GM21825 (cell line): ENCODE data around the gene TAS2R14.

Source experiments
- ATAC-seq: cut with Tn5 transposase; IDR thresholded peaks from one replicate; pipeline ENCODE4 v1.9.1; 2021; ENCODE audit warnings: mild to moderate bottlenecking, moderate library complexity; ENCODE audit not compliant: unreplicated experiment

Gene TAS2R14, protein sequence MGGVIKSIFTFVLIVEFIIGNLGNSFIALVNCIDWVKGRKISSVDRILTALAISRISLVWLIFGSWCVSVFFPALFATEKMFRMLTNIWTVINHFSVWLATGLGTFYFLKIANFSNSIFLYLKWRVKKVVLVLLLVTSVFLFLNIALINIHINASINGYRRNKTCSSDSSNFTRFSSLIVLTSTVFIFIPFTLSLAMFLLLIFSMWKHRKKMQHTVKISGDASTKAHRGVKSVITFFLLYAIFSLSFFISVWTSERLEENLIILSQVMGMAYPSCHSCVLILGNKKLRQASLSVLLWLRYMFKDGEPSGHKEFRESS

DNA sequence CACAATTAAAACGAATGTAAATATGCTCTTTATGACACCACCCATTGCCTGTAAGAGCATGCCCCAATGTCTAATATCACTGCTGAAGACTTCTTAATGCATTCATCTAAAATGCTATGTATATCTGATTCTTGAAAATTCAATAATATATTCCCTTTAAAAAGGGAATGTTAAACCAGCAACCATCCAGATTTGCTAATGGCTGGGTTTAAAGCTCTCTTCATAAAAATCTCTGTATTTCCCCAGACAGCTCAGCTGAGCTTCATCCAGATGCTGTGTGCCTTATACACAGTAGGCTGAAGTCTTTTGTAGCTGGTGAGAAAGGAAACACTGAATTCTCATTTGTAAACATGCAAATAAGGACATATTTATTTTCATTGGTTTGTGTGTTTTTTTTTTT lies at the start of gene TAS2R14:
Gene TAS2R14 (minus strand): TSS at position 101 of the 400 bp plus-strand sequence. CDS start 56 bp downstream, at position 45.
- no peak for ATAC-seq

- ATAC-seq: no peak
Measured at GRCh38 chr12:10986812-10987211, 47.7 kb upstream of the TAS2R14 start, which contains the start of gene TAS2R50. Gene TAS2R50, minus strand, starts transcription at chr12:10986912. Its CDS starts 52 bp downstream, at chr12:10986860.

DNA sequence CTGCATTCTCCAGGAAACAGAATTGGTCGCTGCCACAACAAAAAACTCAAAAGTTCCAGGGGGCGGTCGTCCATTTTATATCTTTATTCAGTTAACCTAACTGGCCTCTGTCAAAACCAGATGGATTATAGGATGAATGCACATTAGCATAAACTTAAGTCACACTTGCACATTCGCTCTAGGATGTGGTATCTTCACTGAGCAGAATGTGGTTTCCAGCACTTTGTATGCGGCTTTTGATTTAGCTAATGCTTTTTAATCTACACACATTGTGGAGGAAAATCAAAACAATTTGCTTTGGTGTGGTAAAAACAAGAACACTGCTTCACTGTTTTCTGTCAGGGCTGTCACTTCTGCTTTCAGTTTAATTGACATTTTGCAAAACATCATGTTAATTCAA lies 43.2 kb upstream of the TAS2R14 start:
- no peak for ATAC-seq

GRCh38 chr12:10974965-10975364 lies 35.9 kb upstream of the TAS2R14 start:
- ATAC-seq: no peak

DNA sequence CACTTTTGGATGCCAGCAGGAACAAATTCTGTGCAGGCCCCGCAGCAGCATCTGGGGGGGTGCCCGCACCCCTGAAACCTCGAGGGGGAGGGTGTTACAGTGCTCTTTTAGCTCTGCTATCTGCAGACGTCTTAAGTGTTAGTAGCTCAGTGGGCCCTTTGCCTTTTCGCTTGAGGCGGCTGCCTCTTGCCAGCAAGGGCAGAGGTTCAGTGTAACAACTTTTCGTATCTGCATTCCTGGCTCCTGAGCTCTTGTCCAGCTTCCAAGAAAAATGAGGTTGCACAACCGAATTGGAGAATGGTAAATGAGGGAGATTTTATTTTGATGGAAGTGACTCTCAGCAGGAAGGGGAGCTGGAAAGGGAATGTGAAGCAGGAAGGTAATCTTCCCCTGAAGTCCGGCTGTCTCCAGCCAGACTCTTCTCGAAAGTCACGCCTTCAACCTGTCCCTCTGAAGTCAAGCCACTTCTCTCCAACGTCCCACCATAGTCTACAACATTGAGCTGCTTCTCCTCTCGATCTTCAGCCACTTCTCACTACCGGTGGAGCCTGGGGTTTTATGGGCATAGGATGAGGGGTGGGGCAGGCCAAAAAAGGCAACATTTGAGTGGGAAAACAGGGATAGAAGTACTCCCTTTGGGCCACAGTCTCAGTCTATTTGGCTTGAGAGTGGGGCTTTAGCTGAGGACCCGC lies 29.8 kb upstream of the TAS2R14 start:
- ATAC-seq: no peak

DNA sequence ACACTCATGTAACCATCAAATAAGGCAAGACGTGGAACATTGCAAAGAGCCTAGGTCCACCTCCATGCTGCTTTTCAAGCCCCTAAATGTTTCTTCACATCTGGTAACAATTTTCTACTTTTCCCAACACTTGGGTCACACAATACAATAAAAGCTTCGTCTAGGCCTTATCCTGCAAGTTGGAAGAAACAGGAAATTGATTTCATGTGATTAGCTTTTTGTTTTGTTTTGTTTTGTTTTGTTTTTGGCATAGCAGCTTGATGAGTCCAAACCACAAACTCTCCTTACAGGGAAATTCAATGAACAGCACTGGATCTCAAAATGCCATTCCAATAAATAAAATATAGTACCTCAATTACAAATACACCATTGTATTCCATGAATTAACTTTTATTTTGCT lies 28.3 kb upstream of the TAS2R14 start:
- ATAC-seq: no peak

DNA sequence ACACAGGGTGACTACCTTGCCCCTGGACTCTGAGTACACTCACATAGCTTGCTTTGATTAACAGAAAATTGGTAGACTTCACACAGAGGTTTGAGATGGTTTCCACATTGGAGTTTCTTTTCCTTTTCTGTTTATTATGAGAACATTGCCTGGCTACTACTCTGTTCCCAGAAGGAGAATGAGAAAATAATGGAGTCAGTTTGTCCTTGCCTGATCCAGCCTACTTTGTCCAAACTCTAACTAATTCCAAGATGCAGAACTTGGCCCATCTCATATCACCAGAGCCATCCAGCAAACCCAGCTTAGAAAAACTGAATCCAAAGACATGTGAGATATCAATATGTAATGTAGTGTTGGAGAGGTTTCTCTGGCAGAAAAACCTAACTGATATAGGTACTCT lies 27.3 kb upstream of the TAS2R14 start:
- ATAC-seq: no peak

- ATAC-seq: no peak
Measured at GRCh38 chr12:10965476-10965875, 26.4 kb upstream of the TAS2R14 start.

DNA sequence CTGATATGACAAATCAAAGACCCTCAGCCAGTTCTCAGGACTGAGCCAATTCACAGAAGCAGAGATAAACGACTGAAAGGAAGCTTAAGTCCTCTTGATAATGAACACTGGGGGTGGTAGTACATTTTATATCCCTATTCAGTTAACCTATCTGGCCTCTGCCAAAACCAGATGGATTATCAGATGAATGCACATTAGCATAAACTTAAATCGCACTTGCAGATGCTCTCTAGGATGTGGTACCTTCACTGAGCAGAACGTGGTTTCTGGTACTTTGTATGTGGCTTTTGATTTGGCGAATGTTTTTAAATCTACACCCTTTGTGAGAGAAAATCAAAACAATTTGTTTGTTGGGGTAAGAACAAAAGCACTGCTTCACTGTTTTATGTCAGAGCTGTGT lies 21.1 kb upstream of the TAS2R14 start:
- no peak for ATAC-seq

- ATAC-seq: no peak
Measured at GRCh38 chr12:10959804-10960203, 20.7 kb upstream of the TAS2R14 start.

GRCh38 chr12:10957741-10958140 lies 18.7 kb upstream of the TAS2R14 start:
- ATAC-seq: no peak

DNA sequence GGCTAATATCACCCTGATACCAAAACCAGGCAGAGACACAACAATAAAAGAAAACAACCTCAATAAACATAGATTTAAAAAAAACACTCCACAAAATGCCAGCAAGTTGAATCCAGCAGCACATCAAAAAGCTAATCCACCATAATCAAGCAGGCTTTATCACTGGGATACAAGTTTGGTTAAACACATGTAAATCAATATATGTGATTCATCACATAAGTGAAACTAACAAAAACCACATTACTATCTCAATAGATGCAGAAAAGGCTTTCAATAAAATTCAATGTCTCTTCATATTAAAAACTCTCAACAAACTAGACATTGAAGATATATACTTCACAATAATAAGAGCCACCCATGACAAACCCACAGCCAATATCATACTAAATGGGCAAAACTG lies 17.0 kb upstream of the TAS2R14 start:
- no peak for ATAC-seq

DNA sequence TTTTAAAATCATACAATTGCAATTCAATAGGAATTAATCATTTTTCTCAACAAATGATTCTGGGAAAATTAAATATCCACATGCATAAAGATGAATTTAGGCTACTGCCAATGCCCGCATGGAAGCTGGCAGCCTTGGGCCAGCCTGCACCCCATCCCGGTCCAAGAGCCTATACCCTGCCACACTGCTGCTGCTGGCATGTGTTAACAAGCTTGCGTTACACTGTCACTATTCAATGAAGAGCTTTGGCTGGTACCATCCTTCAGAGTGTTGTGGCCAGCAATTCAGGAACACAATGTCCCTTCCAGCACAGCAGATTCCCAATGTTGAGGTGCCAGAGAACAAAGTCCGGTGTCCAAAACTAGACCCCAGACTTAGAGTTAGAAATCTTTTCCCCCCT lies 13.6 kb upstream of the TAS2R14 start:
- no peak for ATAC-seq

DNA sequence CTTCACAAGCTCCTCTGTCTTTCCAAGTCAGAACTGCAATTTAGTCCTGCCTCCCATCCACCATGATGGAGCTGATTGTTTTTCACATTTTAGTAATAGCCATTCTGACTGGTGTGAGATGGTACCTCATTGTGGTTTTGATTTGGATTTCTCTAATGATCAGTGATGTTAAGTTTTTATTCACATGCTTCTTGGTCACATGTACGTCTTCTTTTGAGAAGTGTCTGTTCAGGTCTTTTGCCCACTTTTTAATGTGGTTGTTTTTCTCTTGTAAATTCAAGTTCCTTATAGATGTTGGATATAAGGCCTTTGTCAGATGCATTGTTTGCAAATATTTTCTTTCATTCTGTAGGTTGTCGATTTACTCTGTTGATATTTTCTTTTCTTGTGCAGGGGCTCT lies 4.1 kb upstream of the TAS2R14 start:
- ATAC-seq: no peak

GRCh38 chr12:10941916-10942607 lies 3.0 kb upstream of the TAS2R14 start:
- ATAC-seq: no peak

DNA sequence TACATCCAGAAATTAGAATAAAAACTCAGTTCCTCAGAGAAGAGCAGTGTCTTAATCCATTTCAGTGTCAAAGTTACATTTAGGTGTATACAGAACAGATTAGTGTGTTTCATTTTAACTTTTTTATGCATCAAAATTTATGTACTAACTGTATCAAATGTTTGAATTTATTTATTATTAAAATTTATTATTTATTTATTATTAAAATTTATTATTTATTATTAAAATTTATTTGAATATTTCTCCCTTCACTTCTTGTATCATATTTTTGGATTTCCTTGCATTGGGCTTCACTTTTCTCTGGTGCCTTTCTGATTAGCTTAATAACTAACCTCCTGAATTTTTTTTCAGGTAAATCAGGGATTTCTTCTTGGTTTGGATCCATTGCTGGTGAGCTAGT lies 2.3 kb upstream of the TAS2R14 start:
- ATAC-seq: no peak

DNA sequence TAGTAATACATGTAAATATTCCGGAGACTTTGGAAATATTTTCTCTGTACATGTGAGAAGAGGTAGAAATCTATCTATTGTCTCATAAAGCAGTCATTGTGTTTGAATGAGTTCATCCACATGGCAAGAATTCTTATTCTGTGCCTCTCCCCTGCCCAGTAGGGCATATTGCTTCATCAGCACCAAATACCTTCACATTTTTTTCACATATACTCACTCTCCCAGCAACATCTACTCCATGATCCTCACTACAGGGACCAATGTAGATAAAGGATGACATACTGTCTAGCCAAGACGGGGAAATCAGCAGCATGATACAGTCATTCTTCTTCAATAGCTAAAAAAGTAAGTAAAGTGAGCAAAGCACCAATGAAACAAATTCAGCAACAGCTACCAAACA lies 1.3 kb upstream of the TAS2R14 start:
- ATAC-seq: no peak

DNA sequence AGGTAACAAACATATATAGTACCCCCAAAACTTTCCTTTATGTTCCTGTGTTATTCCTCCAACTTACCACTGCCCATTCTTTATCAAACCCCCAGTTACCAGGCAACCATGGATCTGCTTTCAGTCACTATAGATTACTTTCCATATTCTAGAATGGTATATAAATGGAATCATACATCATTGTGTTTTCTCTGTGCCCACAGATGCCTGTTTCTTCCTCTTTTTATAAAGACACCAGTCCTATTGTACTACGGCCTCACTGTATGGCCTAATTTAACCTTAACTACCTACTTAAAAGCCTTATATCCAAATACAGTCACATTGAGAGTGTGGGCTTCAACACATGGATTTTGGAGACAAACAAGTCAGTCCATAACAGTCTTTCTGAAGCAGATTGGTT lies 2.6 kb downstream of the TAS2R14 start:
- no peak for ATAC-seq

DNA sequence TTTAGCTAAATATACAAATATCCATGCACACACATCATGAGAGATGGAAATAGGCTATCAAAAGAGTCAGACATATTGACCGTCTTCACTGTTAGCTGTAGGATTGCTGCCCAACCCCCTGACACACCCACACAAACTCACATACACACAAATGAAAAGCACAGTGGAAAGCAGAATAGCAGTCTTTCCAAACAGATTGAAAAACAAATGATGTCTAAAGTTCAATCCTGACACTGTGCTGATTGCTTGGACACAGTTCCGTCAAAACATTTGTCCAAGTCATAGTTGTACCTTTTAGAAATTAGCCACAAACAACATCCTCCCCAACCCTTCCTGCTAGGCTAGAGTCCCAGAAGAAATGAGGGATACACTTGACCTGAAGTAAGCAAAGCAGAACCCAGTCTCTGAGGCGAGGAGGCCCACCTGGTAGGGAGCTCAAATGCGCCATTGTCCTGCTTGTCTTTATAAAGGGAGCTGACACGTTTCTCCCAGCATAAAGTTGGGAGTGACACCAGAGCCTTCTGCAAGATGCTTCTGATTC lies 10.2 kb downstream of the TAS2R14 start, which contains the start of gene PRH2:
Gene PRH2 (plus strand): TSS at position 491 of the 541 bp plus-strand sequence. CDS start 38 bp downstream, at position 529.
- no peak for ATAC-seq

DNA sequence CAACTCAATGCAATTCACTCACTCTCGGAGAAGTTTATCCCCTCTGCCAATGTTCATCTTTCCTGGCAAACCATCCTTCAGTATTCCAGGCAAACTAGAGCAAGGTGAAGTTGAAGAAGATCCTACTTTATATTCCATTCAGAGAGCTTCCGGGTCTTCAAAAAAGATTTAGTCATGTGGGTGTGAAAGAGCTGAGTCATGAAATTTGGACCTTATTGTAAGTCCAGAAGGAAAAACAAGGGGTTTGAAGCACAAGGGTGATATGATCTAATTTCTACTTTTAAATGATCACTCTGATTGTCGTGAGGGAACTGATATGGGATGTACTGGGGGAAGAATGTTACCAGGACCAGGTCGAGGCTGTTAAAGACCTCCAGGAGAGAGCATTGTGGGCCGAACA lies 12.8 kb downstream of the TAS2R14 start:
- ATAC-seq: no peak

GRCh38 chr12:10919809-10920208 lies 19.3 kb downstream of the TAS2R14 start:
- ATAC-seq: no peak
